Measurements from ENCODE around the gene APOBEC2.
"Not testable (repeated sequence)": the region's sequence is repeated elsewhere in the genome, so short reads cannot be mapped to it uniquely, and the experiment has no call there.

Gene APOBEC2

GRCh38 chr6:41053041-41053440 lies at the start of gene APOBEC2:
Gene APOBEC2 (plus strand): TSS chr6:41053202. CDS start chr6:41053348, 146 bp downstream.
- H3K27ac ChIP-seq = no peak within 1 kb of the TSS
- TF ChIP-seq, protein P1, sequence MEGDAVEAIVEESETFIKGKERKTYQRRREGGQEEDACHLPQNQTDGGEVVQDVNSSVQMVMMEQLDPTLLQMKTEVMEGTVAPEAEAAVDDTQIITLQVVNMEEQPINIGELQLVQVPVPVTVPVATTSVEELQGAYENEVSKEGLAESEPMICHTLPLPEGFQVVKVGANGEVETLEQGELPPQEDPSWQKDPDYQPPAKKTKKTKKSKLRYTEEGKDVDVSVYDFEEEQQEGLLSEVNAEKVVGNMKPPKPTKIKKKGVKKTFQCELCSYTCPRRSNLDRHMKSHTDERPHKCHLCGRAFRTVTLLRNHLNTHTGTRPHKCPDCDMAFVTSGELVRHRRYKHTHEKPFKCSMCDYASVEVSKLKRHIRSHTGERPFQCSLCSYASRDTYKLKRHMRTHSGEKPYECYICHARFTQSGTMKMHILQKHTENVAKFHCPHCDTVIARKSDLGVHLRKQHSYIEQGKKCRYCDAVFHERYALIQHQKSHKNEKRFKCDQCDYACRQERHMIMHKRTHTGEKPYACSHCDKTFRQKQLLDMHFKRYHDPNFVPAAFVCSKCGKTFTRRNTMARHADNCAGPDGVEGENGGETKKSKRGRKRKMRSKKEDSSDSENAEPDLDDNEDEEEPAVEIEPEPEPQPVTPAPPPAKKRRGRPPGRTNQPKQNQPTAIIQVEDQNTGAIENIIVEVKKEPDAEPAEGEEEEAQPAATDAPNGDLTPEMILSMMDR (conservative IDR thresholded peaks at IDR 0.05) = no peak

- H3K27ac ChIP-seq = not testable (repeated sequence)
- TF ChIP-seq, protein P1 (conservative IDR thresholded peaks at IDR 0.05) = peak; percentile 73
Observed at GRCh38 chr6:41006217-41006616, 46.8 kb upstream of the APOBEC2 start.

DNA sequence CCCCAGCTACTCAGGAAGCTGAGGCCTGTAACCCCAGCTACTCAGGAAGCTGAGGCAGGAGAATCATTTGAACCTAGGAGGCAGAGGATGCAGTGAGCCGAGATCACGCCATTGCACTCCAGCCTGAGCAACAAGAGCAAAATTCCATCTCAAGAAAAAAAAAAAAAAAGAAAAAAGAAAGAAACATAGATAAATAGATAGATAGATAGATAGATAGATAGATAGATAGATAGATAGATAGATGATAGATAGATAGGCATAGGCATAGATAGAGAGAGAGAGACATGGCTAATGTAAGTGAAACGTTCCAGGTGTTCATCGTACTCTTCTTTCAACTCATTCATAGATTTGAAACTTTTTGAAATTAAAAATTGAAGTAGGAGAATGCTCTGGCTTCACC lies 46.0 kb upstream of the APOBEC2 start:
- not testable (repeated sequence) for H3K27ac ChIP-seq

DNA sequence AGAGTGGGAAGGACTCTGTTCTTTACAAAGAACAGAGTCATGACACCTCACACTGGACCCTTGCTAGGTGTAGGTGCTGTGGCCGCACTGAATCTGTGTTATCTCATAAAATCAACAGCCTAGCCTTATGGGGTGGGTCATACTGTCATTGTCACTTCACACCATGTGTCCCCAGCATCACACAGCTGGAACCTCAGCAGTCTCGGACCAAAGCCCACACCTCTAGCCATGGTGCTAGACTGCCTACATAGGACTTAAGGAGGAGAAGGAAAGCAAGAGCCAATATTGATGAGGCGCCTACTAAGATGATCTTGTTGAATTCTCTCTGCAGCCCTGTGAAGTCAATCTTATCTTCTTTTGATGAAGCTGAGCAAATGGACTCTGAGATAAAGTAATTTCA lies 45.0 kb upstream of the APOBEC2 start:
- TF ChIP-seq, protein P1 (conservative IDR thresholded peaks at IDR 0.05) = no peak
- H3K27ac ChIP-seq = no peak overlapping the region

- no peak overlapping the region for H3K27ac ChIP-seq
- TF ChIP-seq, protein P1 (conservative IDR thresholded peaks at IDR 0.05) = no peak
Observed at GRCh38 chr6:41009669-41010068, 43.3 kb upstream of the APOBEC2 start.

DNA sequence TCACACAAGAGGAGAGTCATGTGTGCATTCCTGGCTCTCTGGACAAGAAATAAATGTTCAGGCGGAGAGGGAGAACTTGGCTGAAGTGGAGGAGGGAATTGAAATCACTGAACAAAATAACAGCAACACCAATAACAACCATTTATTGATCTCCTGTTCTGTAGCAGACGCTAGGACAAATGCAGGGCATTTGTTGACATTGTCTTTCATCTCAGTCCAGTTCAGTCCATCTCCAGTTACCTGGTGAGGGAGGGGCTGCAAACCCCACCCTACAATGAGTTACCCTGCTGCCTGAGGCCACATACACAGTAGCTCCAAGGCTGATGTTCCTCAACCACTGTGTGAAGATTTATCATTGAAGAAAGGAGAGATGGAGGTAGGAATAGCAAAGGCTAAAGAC lies 41.3 kb upstream of the APOBEC2 start:
- no peak overlapping the region for H3K27ac ChIP-seq
- TF ChIP-seq, protein P1 (conservative IDR thresholded peaks at IDR 0.05) = no peak

GRCh38 chr6:41013466-41014153 lies 39.4 kb upstream of the APOBEC2 start:
- TF ChIP-seq, protein P1 (conservative IDR thresholded peaks at IDR 0.05) = no peak
- peak overlapping the region; percentile 30; the same call in 1 of the 2 replicates for H3K27ac ChIP-seq

- H3K27ac ChIP-seq = no peak overlapping the region
- TF ChIP-seq, protein P1 (conservative IDR thresholded peaks at IDR 0.05) = no peak
Observed at GRCh38 chr6:41014780-41015179, 38.2 kb upstream of the APOBEC2 start.

- not testable (repeated sequence) for H3K27ac ChIP-seq
Observed at GRCh38 chr6:41015860-41016259, 37.1 kb upstream of the APOBEC2 start.
